ENCODE results near the gene DIAPH1. TPM values are rescaled to one million over a fixed set of nuclear protein-coding genes. Genes with fewer than 3 reads are reported as not detected.

DIAPH1 gene
- total RNA-seq, 1 donor from 2014 or later, result 118 TPM

DNA sequence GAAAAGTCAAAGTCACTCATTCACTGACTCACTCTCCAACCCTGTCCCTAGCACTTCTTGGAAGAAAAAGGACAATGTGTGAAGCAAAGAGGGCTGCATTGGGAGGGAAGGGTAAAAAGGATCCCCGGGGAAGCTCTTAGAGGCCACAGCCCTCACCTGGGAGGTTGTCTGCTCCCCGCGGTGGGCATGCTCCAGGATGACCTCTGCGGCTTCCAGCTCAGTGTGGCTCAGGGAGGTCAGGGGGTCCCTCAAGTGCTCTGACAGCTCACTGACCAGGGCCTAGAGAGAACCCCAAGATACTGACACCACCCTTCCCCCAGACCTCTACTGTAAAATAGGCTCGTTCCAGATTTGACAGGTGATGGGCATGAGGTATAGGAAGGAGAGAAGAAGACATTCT, 28.4 kb upstream of the DIAPH1 start:
- DNase-seq, result no peak
- TF ChIP-seq, protein P1, sequence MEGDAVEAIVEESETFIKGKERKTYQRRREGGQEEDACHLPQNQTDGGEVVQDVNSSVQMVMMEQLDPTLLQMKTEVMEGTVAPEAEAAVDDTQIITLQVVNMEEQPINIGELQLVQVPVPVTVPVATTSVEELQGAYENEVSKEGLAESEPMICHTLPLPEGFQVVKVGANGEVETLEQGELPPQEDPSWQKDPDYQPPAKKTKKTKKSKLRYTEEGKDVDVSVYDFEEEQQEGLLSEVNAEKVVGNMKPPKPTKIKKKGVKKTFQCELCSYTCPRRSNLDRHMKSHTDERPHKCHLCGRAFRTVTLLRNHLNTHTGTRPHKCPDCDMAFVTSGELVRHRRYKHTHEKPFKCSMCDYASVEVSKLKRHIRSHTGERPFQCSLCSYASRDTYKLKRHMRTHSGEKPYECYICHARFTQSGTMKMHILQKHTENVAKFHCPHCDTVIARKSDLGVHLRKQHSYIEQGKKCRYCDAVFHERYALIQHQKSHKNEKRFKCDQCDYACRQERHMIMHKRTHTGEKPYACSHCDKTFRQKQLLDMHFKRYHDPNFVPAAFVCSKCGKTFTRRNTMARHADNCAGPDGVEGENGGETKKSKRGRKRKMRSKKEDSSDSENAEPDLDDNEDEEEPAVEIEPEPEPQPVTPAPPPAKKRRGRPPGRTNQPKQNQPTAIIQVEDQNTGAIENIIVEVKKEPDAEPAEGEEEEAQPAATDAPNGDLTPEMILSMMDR (IDR thresholded peaks at IDR 0.05), result no peak

DNA sequence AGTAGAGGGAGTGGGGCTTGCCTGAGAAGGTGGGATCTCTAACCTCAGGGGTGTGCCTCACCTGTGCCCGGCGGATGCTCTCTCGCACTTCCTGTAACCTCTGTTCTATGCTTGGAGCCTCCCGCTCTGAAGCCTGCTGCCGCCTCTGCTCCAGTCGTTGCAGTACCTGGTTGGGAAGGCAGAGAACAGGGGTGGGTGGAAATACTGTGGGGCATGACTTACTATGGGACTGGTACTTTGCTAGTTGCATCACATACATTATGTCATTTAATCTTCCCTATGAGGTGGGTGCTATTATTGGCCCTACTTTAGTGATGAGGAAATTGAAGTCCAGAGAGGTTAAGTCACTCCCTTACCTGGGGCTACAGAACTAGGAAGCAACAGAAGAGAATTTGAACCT, 27.2 kb upstream of the DIAPH1 start:
- no peak overlapping the region for H3K4me3 ChIP-seq
- DNase-seq, result no peak

More for the DNA sequence above, 28.4 kb upstream of the DIAPH1 start:
- H3K4me1 ChIP-seq, result peaks cover 15% of the 10 kb centered on the region
- H3K4me3 ChIP-seq, result no peak overlapping the region
- intact Hi-C loops (cut with DNase I), result no loop called here
- peaks cover 49% of the 10 kb centered on the region for H3K36me3 ChIP-seq
- no peaks in the 10 kb centered on the region for H3K9me3 ChIP-seq
- no peak for ATAC-seq
- H3K27me3 ChIP-seq (ENCODE audit: low read depth), result no peaks in the 10 kb centered on the region
- no peak overlapping the region for H3K27ac ChIP-seq

DNA sequence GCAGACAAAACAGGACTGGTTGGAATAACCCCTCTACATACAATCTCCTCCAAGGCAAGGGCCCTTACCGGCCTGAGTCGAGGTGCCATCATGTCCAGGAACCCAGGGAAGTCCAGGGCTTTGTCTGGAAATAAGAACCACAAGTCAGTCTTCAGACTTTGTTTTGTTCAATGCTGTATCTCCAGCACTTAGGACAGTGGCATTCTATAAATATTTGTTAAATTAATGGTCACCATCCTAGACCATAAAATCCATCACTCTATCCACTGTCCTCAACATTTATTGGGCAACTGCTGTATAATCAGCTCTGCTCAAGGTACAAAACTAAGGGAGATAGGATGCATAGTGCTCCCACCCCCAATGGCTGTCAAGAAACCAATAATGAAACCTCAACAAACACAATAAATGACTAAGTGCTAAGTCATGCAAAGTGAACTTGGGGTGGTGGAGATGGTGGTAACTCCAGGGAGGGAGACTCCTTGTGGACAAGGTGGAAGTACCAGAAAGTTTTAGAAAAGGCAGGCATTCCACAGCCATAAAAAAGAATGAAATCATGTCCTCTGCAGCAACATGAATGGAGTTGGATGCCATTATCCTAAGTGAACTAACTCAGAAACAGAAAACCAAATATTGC, 23.0 kb upstream of the DIAPH1 start:
- TF ChIP-seq, protein P1 (IDR thresholded peaks at IDR 0.05), result no peak
- ATAC-seq (no peak), DNase-seq (no peak)
- H3K4me3 ChIP-seq, result no peak overlapping the region
- no peaks in the 10 kb centered on the region for H3K27me3 ChIP-seq (ENCODE audit: low read depth)
- peaks cover 52% of the 10 kb centered on the region for H3K36me3 ChIP-seq
- intact Hi-C loops (cut with DNase I), result no loop called here
- peaks cover 16% of the 10 kb centered on the region for H3K4me1 ChIP-seq
- H3K9me3 ChIP-seq, result no peaks in the 10 kb centered on the region
- H3K27ac ChIP-seq, result no peak overlapping the region

More for the DNA sequence above, 27.2 kb upstream of the DIAPH1 start:
- TF ChIP-seq, protein P1 (IDR thresholded peaks at IDR 0.05), result no peak
- Histone ChIP-seq H3K9me3 (no peaks in the 10 kb centered on the region), H3K36me3 (peaks cover 56% of the 10 kb centered on the region), H3K27ac (no peak overlapping the region), H3K4me1 (peaks cover 10% of the 10 kb centered on the region), H3K27me3 (ENCODE audit: low read depth) (no peaks in the 10 kb centered on the region)
- intact Hi-C loops (cut with DNase I), result no loop called here
- no peak for ATAC-seq

DNA sequence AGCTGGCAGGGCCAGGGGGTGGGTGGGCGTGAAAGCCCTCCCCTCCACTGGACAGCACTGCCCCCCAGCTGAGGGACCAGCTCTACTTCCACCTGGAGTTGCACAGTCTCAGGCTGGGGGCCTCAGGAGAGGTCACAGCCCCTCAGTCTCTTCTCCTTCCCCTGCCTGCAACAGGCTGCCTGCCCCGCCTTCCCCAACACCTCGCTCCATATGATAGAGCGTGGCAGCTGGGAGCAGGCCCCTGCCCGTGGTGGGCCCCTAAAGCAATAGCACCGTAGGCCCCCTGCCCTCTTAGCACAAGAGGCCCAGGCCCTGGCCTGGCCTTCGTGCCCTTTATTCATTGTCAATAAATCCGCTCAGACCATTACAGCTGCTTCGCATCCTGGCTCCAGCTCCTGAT, 21.9 kb upstream of the DIAPH1 start:
- Histone ChIP-seq H3K4me3 (no peak overlapping the region), H3K4me1 (peaks cover 22% of the 10 kb centered on the region), H3K9me3 (no peaks in the 10 kb centered on the region), H3K36me3 (peaks cover 41% of the 10 kb centered on the region), H3K27ac (no peak overlapping the region), H3K27me3 (ENCODE audit: low read depth) (no peaks in the 10 kb centered on the region)
- no peak for ATAC-seq
- intact Hi-C loops (cut with DNase I), result no loop called here
- DNase-seq, result no peak
- TF ChIP-seq, protein P1 (IDR thresholded peaks at IDR 0.05), result no peak

DNA sequence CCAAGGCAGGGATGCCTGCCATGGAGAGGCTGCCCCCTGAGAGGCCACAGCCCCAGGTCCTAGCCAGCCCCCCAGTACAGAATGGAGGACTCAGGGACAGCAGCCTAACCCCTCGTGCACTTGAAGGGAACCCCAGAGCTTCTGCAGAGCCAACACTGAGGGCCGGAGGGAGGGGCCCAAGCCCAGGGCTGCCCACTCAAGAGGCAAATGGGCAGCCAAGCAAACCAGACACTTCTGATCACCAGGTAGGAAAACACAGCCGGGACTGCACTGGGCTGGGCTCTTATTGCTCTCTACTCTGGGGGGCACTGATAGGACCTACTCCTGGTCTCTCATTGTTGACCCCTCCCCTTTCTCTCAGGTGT, 21.2 kb upstream of the DIAPH1 start:
- intact Hi-C loops (cut with DNase I), result no loop called here
- TF ChIP-seq, protein P1 (IDR thresholded peaks at IDR 0.05), result no peak
- DNase-seq, result no peak
- Histone ChIP-seq H3K4me3 (no peak overlapping the region), H3K4me1 (peaks cover 29% of the 10 kb centered on the region), H3K27ac (no peak overlapping the region), H3K9me3 (no peaks in the 10 kb centered on the region), H3K27me3 (ENCODE audit: low read depth) (no peaks in the 10 kb centered on the region), H3K36me3 (peaks cover 37% of the 10 kb centered on the region)
- ATAC-seq, result no peak

All from lower lobe of right lung (tissue), 2 donors.